ENCODE results near the gene EXOSC7.

The EXOSC7 gene

DNA sequence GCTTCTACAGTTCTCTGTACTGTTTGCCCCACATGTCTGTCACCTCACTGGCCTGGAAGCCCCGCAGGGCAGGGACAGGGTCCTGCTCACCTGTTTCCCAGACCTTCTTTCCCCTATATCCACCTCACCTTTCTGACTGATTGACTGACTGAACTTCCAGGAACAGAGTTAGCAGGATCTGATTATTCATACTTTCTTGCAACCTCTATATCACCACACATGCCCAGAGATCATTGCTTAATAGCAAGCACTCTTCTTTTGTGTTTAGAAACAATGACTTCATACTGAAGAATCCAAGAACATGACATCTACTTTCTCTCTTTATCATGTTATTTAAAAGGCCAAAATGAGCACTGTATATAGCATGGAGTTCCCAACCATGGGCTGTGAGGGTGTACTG is 32.1 kb downstream of the EXOSC7 start:
- H3K36me3 ChIP-seq (ENCODE audit: control insufficient read depth, insufficient read depth, low read length) = peaks cover 87% of the 10 kb centered on the region
- no peaks in the 10 kb centered on the region for H3K27me3 ChIP-seq (ENCODE audit: control insufficient read depth, insufficient read depth, low read length)
- no peak overlapping the region for H3K4me3 ChIP-seq (ENCODE audit: low read depth, low read length)
- no peak overlapping the region for H3K9ac ChIP-seq (ENCODE audit: low read depth, low read length)
- H3K4me1 ChIP-seq (ENCODE audit: control insufficient read depth, insufficient read depth, low read length) = no peaks in the 10 kb centered on the region
- no peak overlapping the region for H3K27ac ChIP-seq (ENCODE audit: low read depth, low read length)
- peaks cover 10% of the 10 kb centered on the region; the same call in 1 of the 2 replicates for H3K9me3 ChIP-seq (ENCODE audit: control insufficient read depth, insufficient read depth, low read length)

GRCh38 chr3:45009868-45010267 is 33.8 kb downstream of the EXOSC7 start:
- Histone ChIP-seq H3K36me3 (ENCODE audit: control insufficient read depth, insufficient read depth, low read length) (peaks cover 84% of the 10 kb centered on the region), H3K27ac (ENCODE audit: low read depth, low read length) (no peak overlapping the region), H3K27me3 (ENCODE audit: control insufficient read depth, insufficient read depth, low read length) (no peaks in the 10 kb centered on the region), H3K9ac (ENCODE audit: low read depth, low read length) (no peak overlapping the region), H3K9me3 (ENCODE audit: control insufficient read depth, insufficient read depth, low read length) (no peaks in the 10 kb centered on the region), H3K4me1 (ENCODE audit: control insufficient read depth, insufficient read depth, low read length) (no peaks in the 10 kb centered on the region), H3K4me3 (ENCODE audit: low read depth, low read length) (no peak overlapping the region)

GRCh38 chr3:45010811-45011333 is 34.8 kb downstream of the EXOSC7 start:
- H3K36me3 ChIP-seq (ENCODE audit: control insufficient read depth, insufficient read depth, low read length) = peaks cover 74% of the 10 kb centered on the region
- no peaks in the 10 kb centered on the region for H3K9me3 ChIP-seq (ENCODE audit: control insufficient read depth, insufficient read depth, low read length)
- no peak overlapping the region for H3K9ac ChIP-seq (ENCODE audit: low read depth, low read length)
- no peaks in the 10 kb centered on the region for H3K27me3 ChIP-seq (ENCODE audit: control insufficient read depth, insufficient read depth, low read length)
- no peak overlapping the region for H3K4me3 ChIP-seq (ENCODE audit: low read depth, low read length)
- no peak overlapping the region for H3K27ac ChIP-seq (ENCODE audit: low read depth, low read length)
- H3K4me1 ChIP-seq (ENCODE audit: control insufficient read depth, insufficient read depth, low read length) = peaks cover 4% of the 10 kb centered on the region

- no peak overlapping the region for H3K4me3 ChIP-seq (ENCODE audit: low read depth, low read length)
- H3K27ac ChIP-seq (ENCODE audit: low read depth, low read length) = no peak overlapping the region
- no peaks in the 10 kb centered on the region for H3K27me3 ChIP-seq (ENCODE audit: control insufficient read depth, insufficient read depth, low read length)
- H3K36me3 ChIP-seq (ENCODE audit: control insufficient read depth, insufficient read depth, low read length) = peaks cover 71% of the 10 kb centered on the region
- no peak overlapping the region for H3K9ac ChIP-seq (ENCODE audit: low read depth, low read length)
- H3K9me3 ChIP-seq (ENCODE audit: control insufficient read depth, insufficient read depth, low read length) = no peaks in the 10 kb centered on the region
- peaks cover 13% of the 10 kb centered on the region for H3K4me1 ChIP-seq (ENCODE audit: control insufficient read depth, insufficient read depth, low read length)
Measured at GRCh38 chr3:45011756-45012508, 35.9 kb downstream of the EXOSC7 start.

DNA sequence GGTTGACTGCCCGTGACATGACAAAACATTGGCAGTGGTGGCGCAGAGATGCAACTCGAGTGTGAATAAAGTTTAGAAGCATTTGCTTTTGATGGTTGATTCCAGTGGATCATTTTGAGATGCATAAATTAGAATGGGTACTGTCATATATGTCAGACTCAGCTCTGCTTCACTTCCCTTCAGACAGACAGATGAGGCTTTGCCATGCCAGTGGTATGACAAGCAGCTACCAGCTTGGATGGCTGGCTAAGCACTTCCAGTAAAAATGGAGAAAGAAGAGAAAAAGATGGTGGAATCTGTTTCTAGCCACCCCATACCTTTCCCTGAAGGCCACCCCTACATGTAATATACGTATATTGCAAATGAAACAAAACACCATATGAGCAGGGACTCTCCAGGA is 36.5 kb downstream of the EXOSC7 start:
- no peaks in the 10 kb centered on the region for H3K27me3 ChIP-seq (ENCODE audit: control insufficient read depth, insufficient read depth, low read length)
- peaks cover 65% of the 10 kb centered on the region for H3K36me3 ChIP-seq (ENCODE audit: control insufficient read depth, insufficient read depth, low read length)
- no peak overlapping the region for H3K9ac ChIP-seq (ENCODE audit: low read depth, low read length)
- no peak overlapping the region for H3K4me3 ChIP-seq (ENCODE audit: low read depth, low read length)
- peaks cover 14% of the 10 kb centered on the region for H3K4me1 ChIP-seq (ENCODE audit: control insufficient read depth, insufficient read depth, low read length)
- no peak overlapping the region for H3K27ac ChIP-seq (ENCODE audit: low read depth, low read length)
- no peaks in the 10 kb centered on the region for H3K9me3 ChIP-seq (ENCODE audit: control insufficient read depth, insufficient read depth, low read length)

DNA sequence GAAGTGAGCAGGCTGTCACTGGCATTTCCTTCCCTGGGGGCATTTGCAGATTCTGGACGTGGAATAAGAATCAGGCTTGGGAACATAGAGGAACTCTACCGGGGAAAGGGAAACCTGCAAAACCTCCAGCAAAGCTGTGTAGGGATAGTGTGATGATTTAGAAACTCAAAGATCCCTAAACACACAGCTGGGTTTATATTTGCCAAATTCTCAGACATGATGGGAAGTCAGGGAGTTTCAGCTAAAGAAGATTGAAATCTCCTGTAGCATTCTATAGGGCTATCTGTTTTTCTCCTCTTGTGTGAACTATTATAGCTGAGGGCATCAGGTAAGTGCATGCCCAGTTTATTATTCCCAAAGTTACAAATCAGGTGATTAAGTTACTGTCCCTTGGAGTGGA is 40.9 kb downstream of the EXOSC7 start:
- Histone ChIP-seq H3K27ac (ENCODE audit: low read depth, low read length) (no peak overlapping the region), H3K4me3 (ENCODE audit: low read depth, low read length) (no peak overlapping the region), H3K4me1 (ENCODE audit: control insufficient read depth, insufficient read depth, low read length) (peaks cover 14% of the 10 kb centered on the region), H3K9me3 (ENCODE audit: control insufficient read depth, insufficient read depth, low read length) (no peaks in the 10 kb centered on the region), H3K36me3 (ENCODE audit: control insufficient read depth, insufficient read depth, low read length) (peaks cover 23% of the 10 kb centered on the region), H3K9ac (ENCODE audit: low read depth, low read length) (no peak overlapping the region), H3K27me3 (ENCODE audit: control insufficient read depth, insufficient read depth, low read length) (no peaks in the 10 kb centered on the region)

DNA sequence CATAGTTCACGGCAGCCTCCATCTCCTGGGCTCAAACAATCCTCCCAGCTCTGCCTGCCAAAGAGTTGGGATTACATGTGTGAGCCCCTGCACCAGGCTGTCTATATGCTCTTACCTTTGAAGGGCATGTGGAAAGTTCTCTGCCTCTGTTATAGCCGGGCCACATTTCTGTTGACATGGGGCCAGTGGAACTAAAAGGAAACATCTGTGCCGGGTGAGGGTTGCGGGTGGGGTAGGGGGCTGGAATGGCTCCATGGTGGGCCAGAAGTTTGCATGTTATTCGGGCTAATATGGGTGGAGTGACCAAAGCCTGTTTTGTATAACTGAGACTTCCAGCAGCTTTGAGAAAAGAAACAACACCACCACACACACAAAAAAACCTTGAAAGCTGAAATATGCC is 41.8 kb downstream of the EXOSC7 start:
- no peak overlapping the region for H3K4me3 ChIP-seq (ENCODE audit: low read depth, low read length)
- H3K4me1 ChIP-seq (ENCODE audit: control insufficient read depth, insufficient read depth, low read length) = peaks cover 14% of the 10 kb centered on the region
- no peaks in the 10 kb centered on the region for H3K27me3 ChIP-seq (ENCODE audit: control insufficient read depth, insufficient read depth, low read length)
- peaks cover 14% of the 10 kb centered on the region for H3K36me3 ChIP-seq (ENCODE audit: control insufficient read depth, insufficient read depth, low read length)
- H3K27ac ChIP-seq (ENCODE audit: low read depth, low read length) = no peak overlapping the region
- H3K9ac ChIP-seq (ENCODE audit: low read depth, low read length) = no peak overlapping the region
- no peaks in the 10 kb centered on the region for H3K9me3 ChIP-seq (ENCODE audit: control insufficient read depth, insufficient read depth, low read length)

- Histone ChIP-seq H3K4me1 (ENCODE audit: control insufficient read depth, insufficient read depth, low read length) (peaks cover 14% of the 10 kb centered on the region), H3K36me3 (ENCODE audit: control insufficient read depth, insufficient read depth, low read length) (no peaks in the 10 kb centered on the region), H3K9ac (ENCODE audit: low read depth, low read length) (no peak overlapping the region), H3K4me3 (ENCODE audit: low read depth, low read length) (no peak overlapping the region), H3K27me3 (ENCODE audit: control insufficient read depth, insufficient read depth, low read length) (no peaks in the 10 kb centered on the region), H3K27ac (ENCODE audit: low read depth, low read length) (no peak overlapping the region), H3K9me3 (ENCODE audit: control insufficient read depth, insufficient read depth, low read length) (no peaks in the 10 kb centered on the region)
Measured at GRCh38 chr3:45020534-45020933, 44.5 kb downstream of the EXOSC7 start.

GRCh38 chr3:45021524-45022297 is 45.7 kb downstream of the EXOSC7 start:
- no peaks in the 10 kb centered on the region for H3K9me3 ChIP-seq (ENCODE audit: control insufficient read depth, insufficient read depth, low read length)
- no peaks in the 10 kb centered on the region for H3K36me3 ChIP-seq (ENCODE audit: control insufficient read depth, insufficient read depth, low read length)
- 0 out of 2 replicates have a peak, but pooled peaks cover 3% of the 10 kb centered on the region for H3K4me1 ChIP-seq (ENCODE audit: control insufficient read depth, insufficient read depth, low read length)
- no peak overlapping the region for H3K9ac ChIP-seq (ENCODE audit: low read depth, low read length)
- H3K27me3 ChIP-seq (ENCODE audit: control insufficient read depth, insufficient read depth, low read length) = no peaks in the 10 kb centered on the region
- H3K4me3 ChIP-seq (ENCODE audit: low read depth, low read length) = no peak overlapping the region
- no peak overlapping the region for H3K27ac ChIP-seq (ENCODE audit: low read depth, low read length)

DNA sequence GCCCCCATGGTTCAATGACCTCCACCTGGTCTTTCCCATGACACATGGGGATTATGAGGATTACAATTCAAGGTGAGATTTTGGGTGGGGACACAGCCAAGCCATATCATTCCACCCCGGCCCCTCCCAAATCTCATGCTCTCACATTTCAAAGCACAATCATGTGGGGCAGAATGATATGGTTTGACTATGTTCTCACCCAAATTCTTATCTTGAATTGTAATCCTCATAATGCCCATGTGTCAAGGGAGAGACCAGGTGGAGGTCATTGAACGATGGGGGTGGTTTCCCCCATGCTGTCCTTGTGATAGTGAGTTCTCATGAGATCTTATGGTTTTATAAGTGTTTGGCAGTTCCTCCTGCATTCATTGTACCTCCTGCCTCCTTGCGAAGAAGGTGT is 47.6 kb downstream of the EXOSC7 start:
- no peak overlapping the region for H3K9ac ChIP-seq (ENCODE audit: low read depth, low read length)
- H3K36me3 ChIP-seq (ENCODE audit: control insufficient read depth, insufficient read depth, low read length) = no peaks in the 10 kb centered on the region
- H3K9me3 ChIP-seq (ENCODE audit: control insufficient read depth, insufficient read depth, low read length) = no peaks in the 10 kb centered on the region
- no peak overlapping the region for H3K27ac ChIP-seq (ENCODE audit: low read depth, low read length)
- H3K27me3 ChIP-seq (ENCODE audit: control insufficient read depth, insufficient read depth, low read length) = no peaks in the 10 kb centered on the region
- H3K4me3 ChIP-seq (ENCODE audit: low read depth, low read length) = no peak overlapping the region
- no peaks in the 10 kb centered on the region for H3K4me1 ChIP-seq (ENCODE audit: control insufficient read depth, insufficient read depth, low read length)
